Measurements from ENCODE around the gene APBA2. TPM values are rescaled to one million over a fixed set of nuclear protein-coding genes. Genes with fewer than 3 reads are reported as not detected.

APBA2 gene
- total RNA-seq, 1 experiment from 2014 or later, result 11.2 TPM

GRCh38 chr15:28911310-28911931 lies 25.6 kb downstream of the APBA2 start:
- H3K27me3 Mint-ChIP-seq (ENCODE audit: low read depth), result no peaks in the 10 kb centered on the region
- H3K4me1 Mint-ChIP-seq, result peaks cover 24% of the 10 kb centered on the region
- TF ChIP-seq E2F5 (CRISPR knock-in tag; IDR thresholded peaks at IDR 0.05), result no peak
- no peak for TF ChIP-seq E2F1 (CRISPR knock-in tag; IDR thresholded peaks at IDR 0.05)
- no peak for TF ChIP-seq RELA (CRISPR knock-in tag; IDR thresholded peaks at IDR 0.05; ENCODE audit: borderline replicate concordance)
- no peak for TF ChIP-seq ZNF416 (CRISPR knock-in tag; IDR thresholded peaks at IDR 0.05)
- TF ChIP-seq NR1H2 (CRISPR knock-in tag; IDR thresholded peaks at IDR 0.05), result no peak
- no peak for TF ChIP-seq FOXP4 (CRISPR knock-in tag; IDR thresholded peaks at IDR 0.05)
- no peak for TF ChIP-seq ZNF671 (CRISPR knock-in tag; IDR thresholded peaks at IDR 0.05)
- no peak for TF ChIP-seq TP53 (CRISPR knock-in tag; IDR thresholded peaks at IDR 0.05)
- TF ChIP-seq MYBL2 (CRISPR knock-in tag; IDR thresholded peaks at IDR 0.05), result no peak
- TF ChIP-seq ZNF121 (CRISPR knock-in tag; IDR thresholded peaks at IDR 0.05), result no peak
- TF ChIP-seq ZNF219 (CRISPR knock-in tag; IDR thresholded peaks at IDR 0.05; ENCODE audit: borderline replicate concordance), result no peak
- no peak for TF ChIP-seq NFYB (CRISPR knock-in tag; conservative IDR thresholded peaks at IDR 0.05; ENCODE audit: low read depth)
- no peak for TF ChIP-seq HMGXB4 (CRISPR knock-in tag; IDR thresholded peaks at IDR 0.05)
- TF ChIP-seq MXD4 (CRISPR knock-in tag; IDR thresholded peaks at IDR 0.05; ENCODE audit: borderline replicate concordance), result no peak
- no peak for TF ChIP-seq ZNF317 (CRISPR knock-in tag; IDR thresholded peaks at IDR 0.05; ENCODE audit: borderline replicate concordance, low read depth)
- 0 out of 2 replicates have a peak overlapping the region, but pooled peaks have one; percentile 63 for H3K27ac Mint-ChIP-seq
- ChIA-PET CTCF (interaction anchor here (1.0 to 3.0 kb wide), 3 partner anchors 9 to 189 kb away, joined by 3 to 18 read pairs (median 6); no protein-coding TSS in a partner anchor), POLR2A (no interaction called here)
- DNase-seq (ENCODE audit: low spot score), result no peak
- H3K9me3 Mint-ChIP-seq, result peaks cover 13% of the 10 kb centered on the region
- H3K4me3 Mint-ChIP-seq, result no peak overlapping the region
- no peak for ATAC-seq
- H3K36me3 Mint-ChIP-seq, result peaks cover 5% of the 10 kb centered on the region; the same call in 1 of the 2 replicates

GRCh38 chr15:28912422-28912821 lies 26.6 kb downstream of the APBA2 start:
- no peak overlapping the region for H3K27ac Mint-ChIP-seq
- DNase-seq (ENCODE audit: low spot score), result no peak
- CTCF ChIA-PET, result interaction anchor here (0.9 to 3.0 kb wide), 10 partner anchors 8 to 191 kb away, joined by 3 to 18 read pairs (median 4); no protein-coding TSS in a partner anchor
- H3K4me1 Mint-ChIP-seq, result peaks cover 24% of the 10 kb centered on the region
- peak; percentile 40 for ATAC-seq
- peaks cover 3% of the 10 kb centered on the region; the same call in 1 of the 2 replicates for H3K36me3 Mint-ChIP-seq
- H3K9me3 Mint-ChIP-seq, result peaks cover 5% of the 10 kb centered on the region
- no peaks in the 10 kb centered on the region for H3K27me3 Mint-ChIP-seq (ENCODE audit: low read depth)
- H3K4me3 Mint-ChIP-seq, result no peak overlapping the region
- POLR2A ChIA-PET, result no interaction called here
- no peak for TF ChIP-seq SMAD3 (CRISPR knock-in tag; IDR thresholded peaks at IDR 0.05; ENCODE audit: borderline replicate concordance)
- TF ChIP-seq STAT6 (CRISPR knock-in tag; conservative IDR thresholded peaks at IDR 0.05; ENCODE audit: low read depth), result no peak
- no peak for TF ChIP-seq AFF4 (CRISPR knock-in tag; IDR thresholded peaks at IDR 0.05; ENCODE audit: borderline replicate concordance)
- TF ChIP-seq ESRRA (CRISPR knock-in tag; IDR thresholded peaks at IDR 0.05; ENCODE audit: borderline replicate concordance), result no peak
- no peak for TF ChIP-seq ZMAT4 (CRISPR knock-in tag; IDR thresholded peaks at IDR 0.05)
